OCI-LY3 (cell line): ENCODE measurements around the gene IPO11.

Experiments
- CTCF ChIP-seq: fragments of 200-600, 300-600 bp; sonication (generic); IDR thresholded peaks from 2 replicates; pipeline ENCODE4 v1.5.1; 2014; ENCODE audit warnings: antibody characterized with exemption, low read length, low read depth
- EZH2phosphoT487 ChIP-seq: fragments of 200-600 bp; shearing (Covaris generic); IDR thresholded peaks from 2 replicates; pipeline ENCODE4 v1.6.1; 2018; ENCODE audit warnings: antibody characterized with exemption, mixed run types, low read depth

- TF ChIP-seq CTCF = no peak
- TF ChIP-seq EZH2phosphoT487 = no peak
These were observed 258.9 kb downstream of the IPO11 start for GRCh38 chr5:62671479-62671878.
